ENCODE data around the gene XPO5.

Gene XPO5

DNA sequence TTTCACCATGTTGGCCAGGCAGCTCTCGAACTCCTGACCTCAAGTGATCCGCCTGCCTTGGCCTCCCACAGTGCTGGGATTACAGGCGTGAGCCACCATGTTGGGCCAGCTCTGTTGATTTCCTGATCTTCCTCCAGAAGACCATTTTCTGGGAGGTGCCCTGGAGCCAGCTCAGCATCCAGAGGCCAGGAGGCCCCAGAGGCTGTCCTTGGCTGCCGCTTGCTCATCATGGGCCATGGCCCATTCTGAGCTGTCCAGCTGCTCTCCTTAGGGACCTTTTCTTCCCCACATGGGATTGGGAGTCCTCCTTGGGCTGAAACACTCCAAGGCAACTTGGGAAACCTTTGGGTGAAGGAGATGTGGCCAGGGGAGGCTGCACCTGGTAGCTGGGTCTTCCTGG lies 81.1 kb downstream of the XPO5 start:
- DNase-seq: no peak

DNA sequence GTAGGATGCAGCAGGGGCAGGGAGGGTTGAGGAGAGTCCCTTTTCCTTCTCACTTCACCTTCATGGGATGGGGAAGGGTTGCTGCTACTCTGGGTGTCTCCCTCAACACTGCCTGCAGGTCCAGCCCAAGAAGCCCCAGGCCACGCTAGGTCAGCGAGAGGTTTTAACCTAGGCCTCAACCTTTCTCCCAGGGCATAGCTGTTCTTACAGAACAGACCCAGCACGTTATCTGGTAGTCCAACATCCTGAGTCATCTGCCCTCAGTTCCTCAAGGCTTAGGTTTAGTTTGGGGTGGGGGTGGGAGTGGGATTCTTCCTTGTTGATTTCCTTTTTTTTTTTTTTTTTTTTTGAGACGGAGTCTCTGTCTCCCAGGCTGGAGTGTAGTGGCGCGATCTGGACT lies 81.5 kb downstream of the XPO5 start:
- DNase-seq: no peak

DNA sequence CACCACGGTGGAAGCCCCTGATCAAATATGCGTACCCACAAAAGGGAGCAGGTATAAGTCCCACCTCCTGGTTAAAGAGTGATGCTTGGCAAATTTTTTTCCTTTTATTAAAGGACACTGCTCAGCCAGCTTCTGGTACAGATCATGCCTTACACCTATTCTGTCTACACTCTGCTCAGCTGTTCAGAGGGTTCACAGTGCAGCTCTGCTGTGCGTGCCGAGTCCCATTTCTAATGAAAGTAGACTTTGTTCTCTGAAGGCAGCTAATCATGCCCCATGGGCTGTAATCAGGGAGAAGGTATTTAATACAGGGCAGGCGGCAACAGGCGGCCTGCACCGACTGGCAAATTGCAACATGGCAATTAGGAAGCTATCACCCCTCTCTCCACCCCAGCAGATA lies 82.0 kb downstream of the XPO5 start:
- DNase-seq: no peak

DNA sequence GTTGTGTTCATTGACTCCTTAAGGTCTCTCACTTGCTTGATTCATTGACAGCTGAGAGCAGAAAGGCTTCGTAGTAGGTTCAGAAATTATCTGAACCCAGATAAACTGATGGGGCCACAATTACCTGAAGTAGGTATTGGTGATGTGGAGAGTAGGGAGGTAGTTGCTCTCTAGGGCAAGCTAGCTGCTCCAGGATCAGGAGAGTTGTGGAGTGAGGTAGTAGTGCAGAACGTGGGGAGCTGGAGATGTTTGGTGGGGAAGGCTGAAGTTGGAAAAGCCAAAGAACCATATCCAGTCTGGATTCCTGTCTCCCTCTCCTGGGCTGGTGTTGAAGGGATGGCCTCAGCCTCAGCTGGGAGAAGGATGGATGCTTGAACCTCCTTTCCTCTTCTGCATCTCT lies 82.6 kb downstream of the XPO5 start:
- DNase-seq: no peak

DNA sequence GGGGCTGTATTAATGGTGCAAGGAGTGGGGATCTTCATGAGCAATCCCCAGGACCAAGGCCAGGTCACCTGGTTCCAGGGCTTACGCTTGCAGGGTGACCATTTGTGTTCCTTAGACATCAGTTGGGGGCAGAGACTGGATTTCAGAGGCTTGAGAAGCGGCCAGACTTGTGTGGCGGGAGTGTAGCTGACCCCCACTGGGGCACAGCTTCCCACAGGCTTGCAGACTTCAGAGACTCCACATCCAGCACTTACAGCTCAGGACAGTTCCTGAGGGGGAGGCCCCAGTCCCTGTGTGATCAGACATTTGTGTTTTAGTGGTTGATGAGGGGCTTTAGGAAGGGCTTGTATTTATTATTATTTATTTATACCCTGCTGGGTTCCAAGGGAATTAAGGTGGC lies 83.2 kb downstream of the XPO5 start:
- no peak for DNase-seq

DNA sequence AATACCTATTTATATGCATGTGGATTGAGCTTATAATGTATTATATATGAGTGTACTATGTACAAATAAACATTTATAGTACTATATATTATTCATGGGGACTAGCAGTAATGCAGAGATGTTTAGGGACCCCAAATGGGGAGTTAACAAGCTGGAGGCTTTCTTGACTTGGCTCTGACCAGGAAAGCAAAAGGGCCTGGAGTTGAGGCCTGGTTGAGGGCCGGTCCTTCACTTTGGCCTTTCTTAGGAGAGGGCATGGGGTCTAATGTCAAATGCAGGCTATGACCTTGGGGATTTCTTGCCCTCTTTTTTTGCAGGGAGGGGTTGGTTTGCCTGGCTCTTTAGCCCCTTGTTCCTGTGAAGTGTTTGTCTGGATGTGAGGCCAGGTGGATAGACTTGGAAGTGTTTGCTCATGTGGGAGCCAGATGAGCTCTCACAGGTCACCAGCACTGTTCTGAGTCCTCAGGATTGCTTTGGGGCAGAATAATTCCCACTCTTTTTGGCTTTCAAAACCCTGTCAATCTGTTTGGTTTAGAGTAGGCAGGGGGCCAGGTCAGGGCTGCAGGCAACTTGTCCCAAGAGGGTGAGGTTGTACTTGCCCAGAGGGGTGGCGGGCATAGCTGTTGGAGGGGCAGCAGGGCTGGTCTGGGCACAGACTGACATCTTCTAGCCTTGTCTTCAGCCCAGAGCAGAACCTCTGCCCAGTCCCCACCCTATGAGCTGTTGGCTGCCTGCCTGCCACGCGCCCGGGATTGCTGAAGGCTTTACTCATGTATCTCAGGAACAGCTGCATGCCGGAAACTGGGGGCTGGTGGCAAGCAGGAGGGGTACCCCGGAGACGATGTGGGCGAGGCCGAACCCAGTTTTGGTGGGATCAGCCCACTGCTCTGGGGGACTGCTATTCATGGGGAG lies 83.8 kb downstream of the XPO5 start:
- DNase-seq: peak; percentile 17

DNA sequence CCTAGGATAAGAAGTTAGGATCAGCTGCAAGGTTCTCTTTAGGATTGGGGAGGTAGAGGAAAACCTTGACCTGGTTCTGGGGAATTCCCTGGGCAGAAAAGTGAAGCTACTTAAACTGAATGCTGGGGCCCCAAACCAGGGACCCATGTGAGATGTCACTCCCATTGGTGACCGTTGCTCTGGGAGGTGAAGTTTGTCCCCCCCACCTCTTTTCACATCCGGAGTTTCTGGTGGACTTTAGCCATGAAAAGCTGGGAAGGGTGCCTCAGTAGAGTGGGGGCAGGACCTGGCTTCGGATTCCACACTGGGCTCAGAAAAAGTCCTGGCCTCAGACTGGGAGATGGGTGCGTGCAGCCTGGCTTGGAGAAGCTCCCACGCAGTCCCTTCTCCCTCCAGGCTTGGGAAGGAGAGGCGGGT lies 85.3 kb downstream of the XPO5 start:
- DNase-seq: no peak

DNA sequence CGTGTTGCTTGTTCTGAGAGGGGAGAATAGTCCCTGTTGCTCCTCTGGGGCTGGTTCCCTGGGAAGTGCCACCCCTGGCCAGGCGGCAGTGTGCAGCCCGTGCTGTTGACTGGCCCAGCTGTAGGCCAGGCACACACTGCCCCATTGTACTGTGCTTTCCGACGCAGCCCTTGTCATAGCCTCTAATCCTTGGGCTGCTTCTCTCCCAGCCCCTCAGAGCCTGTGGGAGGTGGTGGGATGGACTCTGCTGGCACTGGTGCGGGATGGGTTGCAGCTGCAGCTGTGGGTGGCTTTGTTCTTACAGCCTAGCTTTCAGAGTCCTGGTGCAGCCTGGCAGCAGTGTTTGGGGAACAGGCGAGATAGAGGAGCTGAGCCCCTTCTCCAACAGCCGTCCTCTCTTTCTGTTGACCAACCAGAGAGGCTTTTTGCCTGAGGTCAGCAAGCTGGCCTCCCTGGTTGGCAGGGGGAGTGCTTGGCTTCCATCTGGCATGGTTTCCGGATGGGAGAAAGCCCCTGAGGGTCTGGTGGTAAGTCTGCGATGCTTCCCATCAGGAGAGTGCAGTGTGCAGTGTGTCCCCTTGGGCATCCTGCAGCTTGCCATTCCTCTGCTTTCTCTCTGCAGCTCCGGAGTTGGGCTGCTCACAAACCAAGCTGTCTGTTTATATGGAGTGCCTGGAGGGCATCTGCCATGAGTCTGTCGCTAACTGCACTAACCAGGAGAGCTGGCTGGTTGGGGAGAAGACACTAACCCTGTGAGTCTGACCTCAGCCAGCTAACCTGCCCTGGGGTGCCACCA lies 86.4 kb downstream of the XPO5 start:
- DNase-seq: no peak

DNA sequence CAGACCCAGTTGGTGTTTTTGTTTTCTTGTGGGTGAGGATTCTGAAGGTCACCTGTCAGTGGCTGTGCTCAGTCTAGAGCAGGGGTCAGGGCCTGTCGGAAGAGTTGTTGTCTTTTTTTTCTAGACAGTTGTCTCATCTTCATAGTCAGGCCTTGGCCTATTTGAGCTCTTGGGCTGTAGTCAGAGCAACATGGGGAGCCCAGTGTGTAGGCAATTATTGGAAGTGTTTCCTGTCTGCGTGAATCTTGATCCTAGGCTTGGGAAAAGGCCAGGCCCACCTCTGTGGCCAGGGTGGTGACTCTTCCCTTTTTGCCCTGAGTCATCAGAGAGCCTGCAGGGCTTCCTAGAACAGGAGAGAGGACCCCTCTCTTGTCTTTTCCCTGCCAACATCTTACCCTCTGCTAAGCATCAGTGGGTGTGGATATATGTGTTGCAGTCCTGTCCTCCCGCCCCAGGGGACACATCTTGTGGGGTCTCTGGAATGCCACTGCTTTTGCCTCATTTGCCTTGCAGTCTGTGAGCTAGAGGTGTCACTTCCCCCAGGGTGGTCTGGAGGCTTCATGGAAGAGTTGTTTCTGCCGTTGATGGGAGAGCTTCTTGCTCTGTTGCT lies 87.1 kb downstream of the XPO5 start:
- DNase-seq: no peak

DNA sequence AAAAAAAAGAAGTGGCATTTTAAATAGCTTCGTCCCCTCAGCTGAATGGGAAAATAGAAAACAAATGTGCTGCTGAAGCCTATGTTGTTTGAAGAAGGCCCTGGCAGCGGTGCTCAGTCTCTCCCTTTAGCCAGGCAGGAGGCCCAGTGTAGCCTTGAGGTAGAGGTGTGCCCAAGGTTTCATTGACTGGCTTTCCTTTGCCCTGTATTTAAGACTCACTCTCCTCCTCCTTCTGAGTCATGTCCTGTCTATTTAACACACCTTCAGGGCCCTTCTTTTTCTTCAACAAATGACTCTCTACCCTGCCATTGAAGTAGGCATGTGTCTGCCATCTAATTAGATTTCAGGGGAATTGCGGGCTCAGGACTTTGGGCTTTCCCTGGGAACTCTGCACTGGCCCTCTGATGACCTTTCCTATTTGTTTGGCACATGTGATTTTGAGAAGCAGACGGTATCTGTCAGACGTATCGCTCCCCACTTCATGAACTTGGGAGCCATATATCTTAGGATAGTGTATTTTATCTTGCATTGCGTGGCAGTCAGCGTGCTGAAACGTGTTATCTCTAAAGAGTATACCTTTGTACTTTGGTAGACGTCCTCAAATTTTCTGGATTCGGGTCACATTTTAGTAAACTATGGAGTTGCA lies 94.1 kb downstream of the XPO5 start:
- no peak for DNase-seq

DNA sequence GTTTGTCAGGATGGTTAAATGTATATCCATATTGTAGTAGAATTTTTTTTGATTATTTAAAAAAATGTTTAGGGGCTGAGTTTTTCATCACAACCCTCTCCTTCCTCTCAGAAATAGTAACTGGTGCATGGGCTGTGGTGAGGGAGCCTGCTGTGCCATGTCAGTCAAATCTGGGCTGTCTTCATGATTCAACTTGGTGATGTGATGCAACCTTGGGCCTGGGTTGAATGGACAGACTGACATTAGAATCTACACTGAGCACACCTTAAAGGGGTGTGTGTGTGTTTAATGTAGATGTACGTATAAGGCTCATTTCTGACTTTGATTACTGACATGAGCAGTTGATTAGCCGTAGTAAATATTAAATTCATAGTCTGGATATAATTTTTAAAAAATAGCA lies 94.8 kb downstream of the XPO5 start:
- DNase-seq: no peak

DNA sequence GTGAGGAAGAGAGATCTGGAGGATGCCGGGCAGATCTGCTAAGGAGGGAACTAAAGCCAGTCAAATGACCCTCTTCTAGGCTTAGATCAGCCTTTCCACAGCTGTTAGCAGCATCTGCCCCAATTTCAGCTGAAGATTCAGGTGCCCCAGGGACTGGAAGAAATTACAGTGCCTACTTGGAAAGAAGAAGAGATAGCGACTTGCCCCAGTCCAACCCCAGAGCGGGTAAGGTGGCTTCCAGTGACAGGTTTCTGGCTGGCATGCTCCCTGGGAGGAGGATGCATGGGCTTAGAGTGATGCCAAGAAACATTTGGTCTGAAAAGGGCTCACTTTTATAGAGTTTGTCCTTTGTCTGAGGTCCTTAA lies 97.8 kb downstream of the XPO5 start:
- no peak for DNase-seq

DNA sequence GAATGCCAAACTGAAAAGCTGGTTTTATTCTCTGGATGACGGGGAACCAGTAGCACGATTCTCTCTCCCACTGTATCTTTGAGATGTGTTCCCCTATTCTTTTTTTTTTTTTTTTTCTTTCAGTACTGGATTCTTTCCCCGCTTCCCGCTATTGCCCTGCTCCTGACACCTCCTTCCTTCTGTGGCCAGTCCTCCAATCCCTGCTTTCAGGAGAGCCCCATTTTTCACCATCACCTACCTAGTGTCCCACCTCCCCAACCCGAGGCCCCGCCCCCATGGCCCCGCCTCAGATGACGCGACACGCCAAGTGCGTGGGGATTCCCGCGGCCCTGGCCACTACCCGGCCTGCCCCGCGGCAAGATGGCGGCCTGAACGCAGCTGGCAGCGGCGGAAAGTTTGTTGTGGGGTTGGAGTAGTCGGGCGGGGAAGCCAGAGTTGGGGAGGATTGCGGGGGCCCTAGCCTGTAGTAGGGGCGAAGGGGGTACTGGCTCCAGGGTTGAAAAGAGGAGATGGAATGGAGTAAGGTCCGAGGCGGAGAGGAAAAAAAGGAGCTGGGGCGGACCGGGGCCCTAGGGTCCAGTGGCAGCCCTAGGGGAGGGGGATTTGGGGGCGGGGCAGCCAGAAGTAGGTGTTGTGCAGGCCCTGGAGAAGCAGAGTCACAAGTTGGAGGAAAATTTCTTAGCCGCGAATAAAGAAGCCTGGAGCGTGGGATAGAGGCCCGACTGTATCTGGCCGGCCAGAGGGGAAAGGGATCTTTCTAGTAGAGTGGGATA lies 98.4 kb downstream of the XPO5 start, which contains the start of gene TJAP1:
Gene TJAP1, plus strand, starts transcription at position 336 of the 773 bp plus-strand sequence. CDS start 21,432 bp downstream, outside the sequence.
- peak; percentile 97 for DNase-seq

DNA sequence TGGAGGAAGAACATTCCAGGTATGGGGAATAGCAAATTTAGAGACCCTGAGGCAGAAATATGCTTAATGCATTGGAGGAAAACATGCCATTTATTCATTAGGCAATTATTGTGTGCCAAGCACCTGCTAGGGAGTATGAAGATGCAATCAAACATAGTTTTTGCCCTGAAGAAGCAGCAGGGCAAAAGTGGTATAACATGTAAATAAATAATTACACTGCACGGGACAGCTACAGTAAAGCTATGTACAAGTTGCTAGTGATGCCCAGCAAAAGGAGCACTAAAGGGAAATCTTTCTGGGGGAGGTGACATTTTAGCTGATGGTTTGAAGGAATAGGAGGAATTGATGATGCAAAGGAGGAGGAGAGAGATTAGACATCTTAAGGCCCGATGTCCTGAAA lies 99.1 kb downstream of the XPO5 start:
- DNase-seq: no peak

DNA sequence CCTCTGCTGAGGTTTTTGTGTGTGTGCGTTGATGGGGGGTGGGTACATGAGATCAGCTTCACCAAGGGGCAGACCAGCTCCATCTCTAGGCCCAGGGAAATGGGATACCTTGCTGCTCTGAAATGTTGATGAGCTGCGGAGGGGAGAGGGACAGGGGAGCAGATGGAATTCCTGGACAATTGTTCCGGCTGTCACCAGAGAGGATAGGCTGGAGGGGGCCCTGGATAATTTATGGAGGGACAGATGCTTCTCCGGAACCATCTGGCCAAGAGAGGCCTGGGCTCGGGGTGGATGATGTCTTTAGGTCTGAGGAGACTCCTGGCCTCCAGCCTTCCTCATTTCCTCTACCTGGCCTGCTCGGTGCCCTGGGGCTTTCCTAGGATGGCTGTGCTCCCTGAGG lies 100.3 kb downstream of the XPO5 start:
- DNase-seq: peak; percentile 80

DNA sequence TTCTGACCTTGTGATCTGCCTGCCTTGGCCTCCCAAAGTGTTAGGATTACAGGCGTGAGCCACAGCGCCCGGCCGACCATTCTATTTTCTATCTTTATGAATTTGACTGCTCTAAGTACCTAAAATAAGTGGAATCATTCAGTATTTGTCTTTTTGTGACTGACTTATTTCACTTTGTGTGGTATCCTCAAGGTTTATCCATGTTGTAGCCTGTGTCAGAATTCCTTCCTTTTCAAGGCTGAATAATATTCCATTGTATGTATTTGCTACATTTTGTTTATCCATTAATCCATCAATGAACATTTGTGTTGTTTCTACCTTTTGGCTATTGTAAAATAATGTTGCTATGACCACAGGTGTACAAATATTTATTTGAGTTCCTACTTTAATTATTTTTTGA lies 103.3 kb downstream of the XPO5 start:
- no peak for DNase-seq

Data from NCI-H69 (cell line).